ENCODE measurements around the gene ECPAS.
"Not testable (repeated sequence)": the region's sequence is repeated elsewhere in the genome, so short reads cannot be mapped to it uniquely, and the experiment has no call there.

The ECPAS gene

DNA sequence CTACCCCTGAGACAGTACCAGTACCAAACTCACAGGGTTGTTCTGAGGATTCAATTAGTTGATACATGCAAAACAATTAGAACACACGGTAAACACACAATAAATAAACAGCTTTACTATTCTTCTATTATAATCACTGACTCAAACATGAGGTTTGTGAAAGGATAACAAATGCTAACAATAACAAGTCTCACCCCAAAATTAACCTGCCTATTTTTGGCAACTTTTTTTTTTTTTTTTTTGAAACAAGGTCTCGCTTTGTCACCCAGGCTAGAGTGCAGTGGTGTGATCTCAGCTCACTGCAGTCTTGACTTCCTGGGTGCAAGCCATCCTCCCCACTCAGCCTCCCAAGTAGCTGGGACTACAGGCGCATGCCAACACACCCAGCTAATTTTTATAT, 6.5 kb downstream of the ECPAS start:
- DNase-seq (ENCODE audit: low read depth in 2 of 2) = no peak

- DNase-seq (ENCODE audit: low read depth in 2 of 2) = no peak
Observed at GRCh38 chr9:111475195-111475594, 9.0 kb downstream of the ECPAS start.

DNA sequence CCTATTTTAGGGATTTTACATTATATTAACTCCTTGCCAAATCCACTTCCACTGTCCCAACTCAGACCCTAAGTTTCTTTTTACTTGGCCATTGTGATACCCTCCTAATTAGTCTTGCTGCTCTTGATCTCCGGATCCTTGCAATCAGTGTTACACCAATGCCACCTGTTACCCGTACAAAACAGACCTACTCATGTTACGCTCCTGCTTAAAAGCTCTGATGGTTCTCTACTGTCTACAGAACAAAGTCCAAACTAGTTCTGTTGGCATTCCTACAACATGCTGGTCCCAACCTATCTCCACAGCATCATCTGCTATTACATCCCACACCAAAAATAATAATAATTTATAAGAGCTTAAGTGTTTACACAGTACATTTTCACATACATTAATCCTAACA, 9.8 kb downstream of the ECPAS start:
- no peak for DNase-seq (ENCODE audit: low read depth in 2 of 2)

GRCh38 chr9:111467778-111468367, 16.3 kb downstream of the ECPAS start:
- no peak for DNase-seq (ENCODE audit: low read depth in 2 of 2)

DNA sequence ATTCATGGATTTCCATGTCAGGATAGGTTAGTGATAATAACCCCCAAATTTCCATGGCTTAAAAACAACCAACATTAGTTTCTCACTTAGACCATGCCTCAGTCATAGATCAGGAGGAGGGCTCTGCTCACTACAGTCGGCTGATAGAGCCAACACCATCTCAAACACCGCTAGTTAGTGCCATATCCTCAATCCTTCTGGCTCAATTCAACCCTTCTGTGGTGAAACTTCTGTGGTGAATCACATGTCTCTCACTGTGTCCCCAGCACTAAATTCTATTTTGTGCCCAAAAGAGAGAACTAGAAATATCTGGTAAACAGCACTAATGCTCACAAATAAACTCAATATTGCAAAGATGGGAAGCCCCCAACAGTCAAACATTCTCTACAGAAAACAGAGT, 21.1 kb downstream of the ECPAS start:
- DNase-seq (ENCODE audit: low read depth in 2 of 2) = no peak

DNA sequence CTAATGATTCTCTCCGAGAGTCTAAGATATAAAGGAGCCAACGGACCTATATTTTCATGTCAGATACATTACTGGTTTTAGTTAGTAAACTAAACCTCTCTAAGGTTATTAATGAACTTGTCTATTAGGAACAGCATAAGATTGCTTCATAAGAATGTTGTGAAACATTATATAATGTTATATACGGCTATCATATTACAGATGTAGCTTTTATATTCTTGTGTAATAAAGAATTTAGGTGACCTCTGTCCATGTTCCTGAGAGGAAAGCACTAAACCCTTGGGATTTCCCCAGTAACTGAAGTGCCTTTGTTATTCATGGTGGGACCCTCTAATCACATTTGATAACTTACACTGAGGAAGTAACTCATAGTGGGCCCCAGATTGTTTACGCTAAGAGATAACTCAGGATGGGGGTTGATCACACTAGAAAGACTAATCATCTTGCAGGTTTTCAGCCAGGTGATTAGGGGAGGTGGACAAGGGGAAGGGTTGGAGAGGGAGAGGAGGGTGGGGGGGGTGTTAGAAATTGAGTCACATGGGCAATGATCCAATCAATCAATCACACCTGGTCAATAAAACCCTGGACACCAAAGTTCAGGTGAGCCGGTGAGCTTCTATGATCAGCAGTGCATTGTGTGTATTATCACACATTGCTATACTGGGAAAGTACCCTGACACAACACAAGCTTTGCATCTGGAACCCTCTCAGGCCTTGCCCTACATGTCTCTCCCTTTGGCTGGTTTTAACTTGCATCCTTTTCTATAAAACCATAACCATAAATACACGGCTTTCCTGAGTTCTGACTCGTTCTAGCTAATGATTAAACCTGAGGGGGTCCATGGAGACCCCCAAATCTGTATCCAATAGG, 25.8 kb downstream of the ECPAS start:
- DNase-seq (ENCODE audit: low read depth in 2 of 2) = no peak

DNA sequence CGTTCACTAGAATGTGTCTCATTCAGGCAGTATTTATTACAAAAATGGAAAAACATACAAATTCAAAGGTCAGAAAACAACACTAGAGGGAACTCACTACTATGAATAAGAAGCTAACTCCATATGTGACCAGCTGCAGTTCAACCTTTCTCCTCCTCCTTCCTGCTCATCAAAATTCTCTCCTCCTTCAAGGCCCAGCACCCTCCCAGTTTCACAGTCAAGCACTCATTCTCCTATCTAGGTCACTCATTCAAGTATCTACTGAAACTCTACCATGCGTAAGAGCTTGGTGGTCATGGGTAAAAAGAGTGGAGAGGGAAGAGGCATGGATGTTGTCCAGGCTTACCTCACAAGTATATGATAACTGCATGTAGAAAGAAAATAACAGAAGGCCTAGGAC, 27.7 kb downstream of the ECPAS start:
- no peak for DNase-seq (ENCODE audit: low read depth in 2 of 2)

DNA sequence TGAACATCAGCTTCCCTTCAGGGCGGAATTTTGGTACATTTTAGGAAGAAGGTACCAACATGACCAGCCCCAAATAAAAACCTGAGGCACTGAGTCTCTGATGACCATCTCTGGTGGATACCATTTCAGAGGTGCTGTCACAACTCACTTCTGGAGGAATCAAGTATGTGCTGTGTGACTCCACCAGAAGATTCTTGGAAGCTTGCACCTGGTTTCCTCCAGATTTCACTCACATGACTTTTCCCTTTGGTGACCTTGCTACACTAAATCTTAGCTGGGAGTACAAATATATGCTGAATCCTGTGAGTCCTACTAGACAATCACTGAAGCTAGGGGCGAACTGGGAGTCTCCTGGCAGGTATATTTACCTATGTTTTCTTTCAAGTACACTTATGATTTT, 28.5 kb downstream of the ECPAS start:
- no peak for DNase-seq (ENCODE audit: low read depth in 2 of 2)

DNA sequence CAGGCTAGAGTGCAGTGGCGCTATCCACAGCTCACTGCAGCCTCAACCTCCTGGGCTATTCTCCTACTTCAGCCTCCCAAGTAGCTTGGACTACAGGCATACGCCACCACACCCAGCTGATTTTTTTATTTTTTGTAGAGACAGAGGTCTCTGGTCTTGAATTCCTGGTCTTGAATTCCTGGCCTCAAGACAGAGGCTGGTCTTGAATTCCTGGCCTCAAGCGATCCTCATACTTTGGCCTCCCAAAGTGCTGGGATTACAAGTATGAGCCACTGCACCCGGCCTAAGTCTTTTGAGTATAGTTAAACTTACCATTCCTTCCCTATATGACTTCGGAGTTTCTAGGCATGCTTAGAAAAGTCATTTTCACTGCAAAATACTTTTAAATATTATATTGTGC, 29.4 kb downstream of the ECPAS start:
- no peak for DNase-seq (ENCODE audit: low read depth in 2 of 2)

DNA sequence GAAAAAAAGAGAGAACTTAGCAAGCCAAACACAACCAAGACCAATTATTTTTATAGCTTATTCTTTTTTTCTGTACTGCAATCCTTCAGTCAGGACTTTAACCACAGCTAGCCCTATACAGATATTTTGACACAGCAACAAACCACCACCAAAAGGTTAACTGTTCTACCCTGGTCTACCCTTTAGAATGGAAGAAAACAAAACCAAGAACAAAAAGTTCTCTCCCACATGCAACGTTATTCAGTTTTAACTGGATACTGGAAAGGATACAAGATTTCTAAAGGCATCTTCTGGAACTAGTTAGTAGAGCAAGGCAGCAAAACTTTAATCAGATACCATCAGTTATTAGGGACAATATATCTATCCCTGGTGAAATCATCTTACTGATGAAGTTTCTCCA, 32.6 kb downstream of the ECPAS start:
- DNase-seq (ENCODE audit: low read depth in 2 of 2) = no peak

DNA sequence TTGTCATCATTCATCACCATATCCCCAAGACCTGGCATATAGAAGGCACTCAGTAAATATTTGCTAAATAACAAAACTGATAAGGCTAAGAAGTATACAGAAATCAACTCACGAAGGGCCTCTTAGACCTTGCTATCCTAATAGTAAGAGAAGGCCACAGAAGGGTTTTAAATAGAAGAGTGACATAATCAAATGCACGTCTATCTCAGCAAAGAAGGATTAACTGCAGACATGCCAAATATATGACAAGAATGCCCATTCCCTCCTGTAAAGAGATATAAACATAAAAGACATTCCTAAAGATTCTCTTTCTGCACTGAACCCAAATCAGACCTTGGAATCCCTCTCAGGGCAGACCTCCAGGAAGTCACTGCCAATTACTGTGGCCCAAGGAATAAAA, 34.1 kb downstream of the ECPAS start:
- DNase-seq (ENCODE audit: low read depth in 2 of 2) = no peak

GRCh38 chr9:111449705-111450104, 34.5 kb downstream of the ECPAS start:
- DNase-seq (ENCODE audit: low read depth in 2 of 2) = no peak

- DNase-seq (ENCODE audit: low read depth in 2 of 2) = not testable (repeated sequence)
Observed at GRCh38 chr9:111445799-111446198, 38.4 kb downstream of the ECPAS start.

GRCh38 chr9:111443454-111443853, 40.7 kb downstream of the ECPAS start:
- DNase-seq (ENCODE audit: low read depth in 2 of 2) = no peak

DNA sequence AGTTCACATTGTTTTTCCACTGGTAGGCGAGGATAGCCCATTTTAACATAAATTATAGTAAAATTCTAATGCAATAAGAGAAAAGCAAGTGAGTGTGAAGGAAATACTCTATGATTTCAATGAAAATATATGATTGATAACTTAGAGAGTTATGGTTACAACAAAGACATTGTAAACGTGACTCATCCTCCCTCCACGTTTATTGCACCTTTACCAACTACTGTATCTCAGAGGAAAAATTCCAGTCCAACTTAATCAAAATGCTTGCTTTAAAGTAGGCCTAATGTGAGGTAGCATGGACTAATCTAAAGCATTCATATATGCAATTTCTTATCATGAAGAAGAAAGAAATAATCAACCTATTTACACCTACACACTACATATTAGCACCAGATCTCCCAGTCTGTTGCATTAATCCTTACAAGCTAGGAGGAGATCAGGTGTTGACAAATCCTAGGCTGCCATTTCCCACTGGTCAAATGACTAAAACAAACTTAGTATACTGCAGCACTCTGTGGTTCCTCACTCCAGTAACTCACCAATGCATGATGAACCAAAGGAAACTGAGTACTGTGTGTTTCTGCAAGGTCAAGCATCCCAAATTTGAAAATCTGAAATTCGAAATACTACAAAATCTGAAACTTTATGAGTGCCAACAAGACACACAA, 41.7 kb downstream of the ECPAS start:
- no peak for DNase-seq (ENCODE audit: low read depth in 2 of 2)

DNA sequence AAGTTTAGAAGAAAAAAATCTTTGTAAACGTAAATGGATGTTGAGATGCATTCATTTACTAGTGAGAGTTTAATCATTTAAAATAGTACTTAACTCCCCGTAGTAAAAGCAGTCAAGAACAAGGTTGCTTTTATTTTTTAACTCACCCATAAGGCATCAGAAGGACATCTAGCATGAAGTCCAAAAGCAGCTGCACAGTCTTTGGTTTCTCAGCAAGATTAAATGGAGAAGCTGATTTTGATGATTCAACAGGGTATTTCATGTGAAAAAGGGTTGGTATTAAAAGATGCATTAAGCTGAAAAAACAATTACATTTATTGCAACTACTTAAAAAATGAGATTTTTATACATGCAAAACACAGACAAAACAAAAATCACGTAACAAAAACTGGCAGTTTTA, 44.0 kb downstream of the ECPAS start:
- DNase-seq (ENCODE audit: low read depth in 2 of 2) = no peak

- no peak for DNase-seq (ENCODE audit: low read depth in 2 of 2)
Observed at GRCh38 chr9:111438541-111439235, 45.5 kb downstream of the ECPAS start.

DNA sequence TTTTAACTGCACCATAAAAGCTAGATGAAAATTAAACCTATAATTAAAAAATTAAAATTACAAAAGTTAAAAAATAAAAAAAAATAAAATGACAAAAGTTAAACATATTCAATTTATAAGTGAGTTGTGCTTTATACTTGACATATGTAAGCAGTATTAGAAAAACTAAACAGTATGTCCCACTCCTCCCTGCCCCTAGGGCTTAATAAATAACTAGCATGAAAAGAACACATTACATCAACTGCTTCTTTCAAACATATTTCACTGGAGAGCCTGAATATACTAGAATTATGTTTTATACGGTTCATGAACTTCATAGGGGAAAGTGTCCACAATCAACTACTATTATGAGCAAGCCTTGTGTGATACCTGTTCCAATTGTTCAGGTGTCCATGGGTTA, 47.6 kb downstream of the ECPAS start:
- no peak for DNase-seq (ENCODE audit: low read depth in 2 of 2)

DNA sequence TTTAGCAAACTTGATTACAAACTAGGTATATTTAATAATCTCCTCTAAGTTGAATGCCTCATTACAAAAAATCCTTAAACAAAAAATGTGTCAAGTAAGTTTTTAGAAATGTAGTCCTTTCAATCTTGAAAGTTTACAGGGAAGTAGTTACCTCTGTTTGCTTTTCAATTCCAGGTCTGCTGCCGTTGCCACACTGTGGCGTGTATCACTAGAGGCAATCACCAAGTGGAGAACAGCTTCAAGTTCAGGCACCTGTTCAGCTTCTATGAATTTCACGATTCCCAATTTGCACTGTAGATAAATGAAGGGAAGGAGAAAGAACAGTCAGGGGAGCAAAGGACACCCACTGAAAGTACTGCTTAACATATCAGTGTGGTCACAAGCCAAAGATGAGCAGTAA, 51.1 kb downstream of the ECPAS start:
- no peak for DNase-seq (ENCODE audit: low read depth in 2 of 2)

GRCh38 chr9:111431684-111432083, 52.5 kb downstream of the ECPAS start:
- DNase-seq (ENCODE audit: low read depth in 2 of 2) = no peak

- DNase-seq (ENCODE audit: low read depth in 2 of 2) = no peak
Observed at GRCh38 chr9:111429175-111429574, 55.0 kb downstream of the ECPAS start.

DNA sequence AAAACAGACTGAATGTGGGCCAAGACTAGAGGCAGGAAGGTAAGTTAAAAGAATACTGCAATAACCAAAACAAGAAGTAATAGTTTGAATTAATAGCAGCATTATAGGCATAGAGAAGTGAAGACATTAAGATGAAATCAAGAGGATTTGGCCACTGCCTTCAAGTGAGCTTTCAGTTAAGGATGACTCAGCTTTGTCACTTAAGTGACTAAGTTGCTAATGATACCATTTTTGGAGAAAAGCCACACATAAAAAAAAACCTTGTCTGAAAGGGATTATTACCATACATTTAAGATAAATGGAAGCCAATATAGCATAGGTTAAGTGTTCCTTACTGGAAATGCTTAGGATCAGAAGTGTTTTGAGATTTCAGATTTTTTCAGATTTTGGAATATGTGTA, 57.0 kb downstream of the ECPAS start:
- DNase-seq (ENCODE audit: low read depth in 2 of 2) = no peak

Data from stimulated activated CD8-positive, alpha-beta memory T cell treated with anti-CD3 and anti-CD28 coated beads, Interleukin-2, amount 100 ng/mL, for 48 hours (primary cell).